Astrocyte (in vitro differentiated cells and primary cell): ENCODE measurements around the gene CPE.

Experiments used
- EZH2 ChIP-seq: IDR thresholded peaks from 2 replicates; pipeline ENCODE4 v1.6.1; 2012; ENCODE audit warnings: mild to moderate bottlenecking, low read length, inconsistent platforms; ENCODE audit not compliant: insufficient read depth
- TF ChIP-seq, protein P1 (sequence below): IDR thresholded peaks from 2 replicates; pipeline ENCODE4 v1.5.1; 2011; ENCODE audit warnings: low read depth, mild to moderate bottlenecking, inconsistent platforms, low read length, moderate library complexity; ENCODE audit not compliant: insufficient read depth

DNA sequence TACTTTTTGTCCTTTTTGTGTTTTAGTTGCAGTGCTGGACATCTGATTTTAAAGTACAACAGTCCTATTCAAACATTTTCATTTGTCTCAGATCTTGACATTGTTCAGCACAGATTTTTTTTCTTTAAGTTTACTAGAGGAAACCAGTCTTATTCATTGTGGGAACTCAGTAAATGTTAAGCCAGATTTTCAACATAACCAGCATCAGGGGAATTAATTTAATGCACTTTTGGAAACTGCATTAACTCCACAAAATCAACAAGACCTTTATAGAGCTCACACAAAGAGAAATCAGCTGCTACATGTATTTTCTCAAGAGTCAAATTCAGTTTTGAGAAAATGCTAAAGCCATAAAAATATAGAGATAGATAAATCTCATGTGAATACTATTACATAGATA is 9.9 kb downstream of the CPE start:
- TF ChIP-seq, protein P1, sequence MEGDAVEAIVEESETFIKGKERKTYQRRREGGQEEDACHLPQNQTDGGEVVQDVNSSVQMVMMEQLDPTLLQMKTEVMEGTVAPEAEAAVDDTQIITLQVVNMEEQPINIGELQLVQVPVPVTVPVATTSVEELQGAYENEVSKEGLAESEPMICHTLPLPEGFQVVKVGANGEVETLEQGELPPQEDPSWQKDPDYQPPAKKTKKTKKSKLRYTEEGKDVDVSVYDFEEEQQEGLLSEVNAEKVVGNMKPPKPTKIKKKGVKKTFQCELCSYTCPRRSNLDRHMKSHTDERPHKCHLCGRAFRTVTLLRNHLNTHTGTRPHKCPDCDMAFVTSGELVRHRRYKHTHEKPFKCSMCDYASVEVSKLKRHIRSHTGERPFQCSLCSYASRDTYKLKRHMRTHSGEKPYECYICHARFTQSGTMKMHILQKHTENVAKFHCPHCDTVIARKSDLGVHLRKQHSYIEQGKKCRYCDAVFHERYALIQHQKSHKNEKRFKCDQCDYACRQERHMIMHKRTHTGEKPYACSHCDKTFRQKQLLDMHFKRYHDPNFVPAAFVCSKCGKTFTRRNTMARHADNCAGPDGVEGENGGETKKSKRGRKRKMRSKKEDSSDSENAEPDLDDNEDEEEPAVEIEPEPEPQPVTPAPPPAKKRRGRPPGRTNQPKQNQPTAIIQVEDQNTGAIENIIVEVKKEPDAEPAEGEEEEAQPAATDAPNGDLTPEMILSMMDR = no peak
- no peak for TF ChIP-seq EZH2
